SU-DHL-6 (cell line): ENCODE results near the gene RAD51B.

Experiments
- H2AFZ ChIP-seq: fragments of 200-600 bp; sonication (generic); 2 replicates; pipeline ENCODE4 v1.6.1; 2014; ENCODE audit warnings: low read depth, mild to moderate bottlenecking, moderate library complexity, mixed read lengths, antibody characterized with exemption, low read length; ENCODE audit not compliant: severe bottlenecking
- H3F3A ChIP-seq: fragments of 200-600 bp; shearing (Covaris generic); 2 replicates; pipeline ENCODE4 v1.6.0; 2016; ENCODE audit warnings: antibody characterized with exemption, mild to moderate bottlenecking; ENCODE audit not compliant: insufficient read depth
- H3K27ac ChIP-seq: fragments of 200-600 bp; sonication (generic); 2 replicates; pipeline ENCODE4 v1.5.1; 2016; ENCODE audit warnings: low read depth, mild to moderate bottlenecking, low read length, moderate library complexity, mixed read lengths
- H3K27me3 ChIP-seq: fragments of 200-600 bp; sonication (generic), shearing (Covaris generic); 2 replicates; pipeline ENCODE4 v1.6.0; 2014; ENCODE audit warnings: mild to moderate bottlenecking, low read length
- H3K36me3 ChIP-seq: fragments of 200-600 bp; sonication (generic); 2 replicates; pipeline ENCODE4 v1.6.1; 2014; ENCODE audit warnings: mild to moderate bottlenecking, low read length, mixed read lengths
- H3K4me2 ChIP-seq: fragments of 300-600, 200-600 bp; shearing (Covaris generic), sonication (generic); 2 replicates; pipeline ENCODE4 v1.6.0; 2014; ENCODE audit warnings: low read length, low read depth, mild to moderate bottlenecking; ENCODE audit not compliant: poor library complexity, severe bottlenecking
- H3K4me3 ChIP-seq: fragments of 200-600 bp; sonication (generic); 2 replicates; pipeline ENCODE4 v1.5.1; 2014; ENCODE audit warnings: antibody characterized with exemption, low read length, mild to moderate bottlenecking, mixed read lengths; ENCODE audit not compliant: insufficient read depth, poor library complexity, severe bottlenecking
- H3K79me2 ChIP-seq: fragments of 200-600 bp; sonication (generic); 2 replicates; pipeline ENCODE4 v1.6.1; 2014; ENCODE audit warnings: mild to moderate bottlenecking, low read length, moderate library complexity; ENCODE audit not compliant: insufficient read depth
- H3K9ac ChIP-seq: fragments of 200-600 bp; sonication (generic); 2 replicates; pipeline ENCODE4 v1.7.0; 2014; ENCODE audit warnings: mild to moderate bottlenecking, low read length
- H3K9me2 ChIP-seq: fragments of 200-600 bp; sonication (generic); replicated peaks from 2 replicates; pipeline ENCODE4 v1.6.1; 2014; ENCODE audit warnings: low read length; ENCODE audit not compliant: insufficient read depth
- H3K9me3 ChIP-seq: fragments of 200-600 bp; sonication (generic); 2 replicates; pipeline ENCODE4 v1.6.1; 2014; ENCODE audit warnings: low read length, mixed read lengths; ENCODE audit not compliant: insufficient read depth
- H4K20me1 ChIP-seq: fragments of 200-600 bp; sonication (generic); 2 replicates; pipeline ENCODE4 v1.6.1; 2014; ENCODE audit warnings: low read depth, mild to moderate bottlenecking, antibody characterized with exemption, low read length, moderate library complexity, mixed read lengths
- EZH2phosphoT487 ChIP-seq: fragments of 200-600 bp; sonication (generic), shearing (Covaris generic); conservative IDR thresholded peaks from 2 replicates; pipeline ENCODE4 v1.6.1; 2018; ENCODE audit warnings: mild to moderate bottlenecking, antibody characterized with exemption, low read length, moderate library complexity, mixed read lengths
- TF ChIP-seq, protein P1 (sequence below): fragments of 200-600 bp; sonication (generic); IDR thresholded peaks from one replicate; pipeline ENCODE4 v1.5.1; 2017; ENCODE audit warnings: antibody characterized with exemption, mild to moderate bottlenecking, low read length, moderate library complexity; ENCODE audit not compliant: insufficient read depth, poor library complexity, severe bottlenecking

RAD51B gene

GRCh38 chr14:68032154-68032553 is 212.6 kb downstream of the RAD51B start:
- no peaks in the 10 kb centered on the region for H4K20me1 ChIP-seq
- H3K27me3 ChIP-seq = no peaks in the 10 kb centered on the region
- H3K9me2 ChIP-seq = no peaks in the 10 kb centered on the region
- no peak overlapping the region for H3K9ac ChIP-seq
- no peaks in the 10 kb centered on the region for H3F3A ChIP-seq
- H3K79me2 ChIP-seq = no peaks in the 10 kb centered on the region
- no peak for TF ChIP-seq EZH2phosphoT487
- TF ChIP-seq, protein P1, sequence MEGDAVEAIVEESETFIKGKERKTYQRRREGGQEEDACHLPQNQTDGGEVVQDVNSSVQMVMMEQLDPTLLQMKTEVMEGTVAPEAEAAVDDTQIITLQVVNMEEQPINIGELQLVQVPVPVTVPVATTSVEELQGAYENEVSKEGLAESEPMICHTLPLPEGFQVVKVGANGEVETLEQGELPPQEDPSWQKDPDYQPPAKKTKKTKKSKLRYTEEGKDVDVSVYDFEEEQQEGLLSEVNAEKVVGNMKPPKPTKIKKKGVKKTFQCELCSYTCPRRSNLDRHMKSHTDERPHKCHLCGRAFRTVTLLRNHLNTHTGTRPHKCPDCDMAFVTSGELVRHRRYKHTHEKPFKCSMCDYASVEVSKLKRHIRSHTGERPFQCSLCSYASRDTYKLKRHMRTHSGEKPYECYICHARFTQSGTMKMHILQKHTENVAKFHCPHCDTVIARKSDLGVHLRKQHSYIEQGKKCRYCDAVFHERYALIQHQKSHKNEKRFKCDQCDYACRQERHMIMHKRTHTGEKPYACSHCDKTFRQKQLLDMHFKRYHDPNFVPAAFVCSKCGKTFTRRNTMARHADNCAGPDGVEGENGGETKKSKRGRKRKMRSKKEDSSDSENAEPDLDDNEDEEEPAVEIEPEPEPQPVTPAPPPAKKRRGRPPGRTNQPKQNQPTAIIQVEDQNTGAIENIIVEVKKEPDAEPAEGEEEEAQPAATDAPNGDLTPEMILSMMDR = no peak
- no peak overlapping the region for H3K4me3 ChIP-seq
- H2AFZ ChIP-seq = no peak overlapping the region
- H3K36me3 ChIP-seq = no peaks in the 10 kb centered on the region
- no peak overlapping the region for H3K27ac ChIP-seq
- H3K4me2 ChIP-seq = no peak overlapping the region
- H3K9me3 ChIP-seq = no peaks in the 10 kb centered on the region

- Histone ChIP-seq H3K36me3 (no peaks in the 10 kb centered on the region), H3K27me3 (no peaks in the 10 kb centered on the region), H3K9ac (no peak overlapping the region), H3K27ac (no peak overlapping the region), H3F3A (no peaks in the 10 kb centered on the region), H3K79me2 (no peaks in the 10 kb centered on the region), H3K9me3 (no peaks in the 10 kb centered on the region), H3K4me3 (no peak overlapping the region), H3K4me2 (no peak overlapping the region), H4K20me1 (no peaks in the 10 kb centered on the region), H2AFZ (no peak overlapping the region), H3K9me2 (no peaks in the 10 kb centered on the region)
- no peak for TF ChIP-seq EZH2phosphoT487
- TF ChIP-seq, protein P1 = no peak
Observed at GRCh38 chr14:68033336-68033932, 213.9 kb downstream of the RAD51B start.

DNA sequence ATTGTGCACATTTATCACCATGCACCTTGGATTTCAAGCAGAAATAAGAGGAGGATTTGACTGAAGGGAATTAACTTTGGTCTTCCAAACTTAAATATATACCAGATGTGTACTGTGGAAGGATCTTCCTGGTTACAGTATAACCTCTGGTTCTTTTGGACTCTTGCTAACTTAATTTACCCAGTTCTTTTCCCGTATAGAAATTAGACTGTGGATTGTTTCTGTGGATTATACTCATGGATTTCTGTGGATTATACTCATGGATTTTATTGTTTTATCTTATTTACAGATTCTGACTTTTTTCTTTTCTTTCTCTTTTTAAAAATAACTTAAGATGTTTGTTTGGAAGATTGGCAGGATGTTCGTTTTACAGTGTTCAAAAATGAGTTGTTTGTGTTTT is 215.3 kb downstream of the RAD51B start:
- Histone ChIP-seq H3K27ac (no peak overlapping the region), H3F3A (no peaks in the 10 kb centered on the region), H3K4me3 (no peak overlapping the region), H4K20me1 (no peaks in the 10 kb centered on the region), H3K9me3 (no peaks in the 10 kb centered on the region), H3K36me3 (no peaks in the 10 kb centered on the region), H3K27me3 (no peaks in the 10 kb centered on the region), H3K4me2 (no peak overlapping the region), H3K9me2 (no peaks in the 10 kb centered on the region), H2AFZ (no peak overlapping the region), H3K79me2 (no peaks in the 10 kb centered on the region), H3K9ac (no peak overlapping the region)
- TF ChIP-seq, protein P1 = no peak
- no peak for TF ChIP-seq EZH2phosphoT487
